Endometrial microvascular endothelial cells (primary cell): ENCODE results near the gene SURF2. TPM values are rescaled to one million over a fixed set of nuclear protein-coding genes. Genes with fewer than 3 reads are reported as not detected.
"Not testable (repeated sequence)": the region's sequence is repeated elsewhere in the genome, so short reads cannot be mapped to it uniquely, and the experiment has no call there.

Source experiments
- in situ Hi-C: cut with HindIII; loops from 2 replicates; pipeline ENCODE4 v1.10.0; 2017; ENCODE audit warnings: low sequenced_read_pairs, low pct_unique_long_range_greater_than_20kb; ENCODE audit errors: inconsistent ontology term
- total RNA-seq: library from RNA; depleted of rRNA; stranded (reverse); fragments of >200 nt; gene quantifications from one replicate; pipeline ENCODE4 v1.2.3, GENCODE V29; 2015; ENCODE audit errors: inconsistent ontology term

The SURF2 gene
- 15.1 TPM for total RNA-seq

GRCh38 chr9:133356391-133357091, at the start of gene SURF2, which contains the start of gene SURF1:
Gene SURF2, plus strand, starts transcription at chr9:133356550. Its CDS starts 43 bp downstream, at chr9:133356593.
Gene SURF1, minus strand, starts transcription at chr9:133356487. Its CDS starts 34 bp downstream, at chr9:133356453.
- in situ Hi-C loops = no loop called here

DNA sequence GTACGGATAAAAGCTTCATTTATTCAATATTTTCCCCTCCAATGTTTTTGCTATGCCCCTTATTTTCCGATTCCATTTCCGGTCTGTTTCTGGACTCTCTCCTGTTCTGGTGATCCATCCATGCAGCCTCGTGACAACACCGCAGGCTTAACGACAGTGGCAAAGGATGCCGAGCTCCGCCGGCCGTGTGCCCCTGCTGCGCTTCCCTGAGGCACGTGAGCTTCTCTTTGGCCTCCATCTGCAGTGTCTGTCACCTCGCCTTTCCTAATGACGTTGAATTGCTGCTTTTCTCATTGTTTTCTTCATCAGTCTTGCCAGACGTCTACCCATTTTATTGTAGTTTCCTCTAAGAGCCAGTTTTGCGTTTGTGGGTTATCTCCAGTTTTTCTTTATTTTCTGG, 49.0 kb upstream of the SURF2 start:
- in situ Hi-C loops = no loop called here

GRCh38 chr9:133309608-133310007, 46.7 kb upstream of the SURF2 start:
- in situ Hi-C loops = no loop called here

GRCh38 chr9:133315997-133316396, 40.4 kb upstream of the SURF2 start:
- in situ Hi-C loops = no loop called here

GRCh38 chr9:133317551-133317950, 38.8 kb upstream of the SURF2 start:
- in situ Hi-C loops = not testable (repeated sequence)

DNA sequence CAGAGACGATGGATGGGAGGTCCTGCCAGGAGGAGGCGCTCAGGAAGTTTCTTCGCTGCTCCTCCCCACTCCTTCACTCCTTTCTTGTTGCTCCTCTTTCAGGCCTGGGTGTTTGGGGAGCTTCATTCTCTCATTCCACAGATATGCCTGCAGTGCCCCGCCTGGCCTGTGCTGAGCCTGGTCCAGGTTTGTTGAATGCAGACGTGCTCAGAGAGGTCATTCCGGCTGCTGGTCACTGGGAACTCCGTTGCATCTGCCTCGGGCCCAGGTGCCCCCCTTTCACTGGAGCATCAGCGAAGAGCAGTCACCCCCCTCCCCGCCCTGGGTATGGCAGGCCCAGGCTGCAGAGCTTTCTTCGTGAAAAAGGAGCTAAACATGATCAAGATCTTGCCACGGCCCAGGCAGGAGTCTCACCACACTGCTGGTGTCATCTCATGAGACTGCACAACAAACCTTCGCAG, 35.9 kb upstream of the SURF2 start:
- in situ Hi-C loops = no loop called here

- in situ Hi-C loops = no loop called here
Measured at GRCh38 chr9:133321411-133321935, 34.9 kb upstream of the SURF2 start.

GRCh38 chr9:133322701-133323100, 33.6 kb upstream of the SURF2 start:
- in situ Hi-C loops = no loop called here

DNA sequence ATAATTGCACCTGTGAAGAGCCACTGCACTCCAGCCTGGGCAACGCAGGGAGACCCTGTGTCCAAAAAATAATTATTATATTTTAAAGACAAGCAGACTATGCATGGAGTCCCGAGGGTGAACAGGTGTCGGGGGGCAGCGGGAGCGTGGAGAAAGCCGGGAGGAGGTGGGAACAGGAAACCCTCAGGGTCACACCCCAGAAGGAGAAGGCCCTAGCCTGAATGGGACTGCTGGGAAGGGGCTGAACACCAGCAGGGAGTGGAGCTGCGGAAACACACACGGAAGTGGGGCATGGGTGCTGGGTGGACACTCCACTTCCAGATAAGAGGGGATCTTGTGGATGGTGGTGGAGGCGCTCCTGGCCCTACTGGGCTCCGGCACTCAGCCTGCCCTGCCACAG, 33.1 kb upstream of the SURF2 start:
- in situ Hi-C loops = no loop called here

DNA sequence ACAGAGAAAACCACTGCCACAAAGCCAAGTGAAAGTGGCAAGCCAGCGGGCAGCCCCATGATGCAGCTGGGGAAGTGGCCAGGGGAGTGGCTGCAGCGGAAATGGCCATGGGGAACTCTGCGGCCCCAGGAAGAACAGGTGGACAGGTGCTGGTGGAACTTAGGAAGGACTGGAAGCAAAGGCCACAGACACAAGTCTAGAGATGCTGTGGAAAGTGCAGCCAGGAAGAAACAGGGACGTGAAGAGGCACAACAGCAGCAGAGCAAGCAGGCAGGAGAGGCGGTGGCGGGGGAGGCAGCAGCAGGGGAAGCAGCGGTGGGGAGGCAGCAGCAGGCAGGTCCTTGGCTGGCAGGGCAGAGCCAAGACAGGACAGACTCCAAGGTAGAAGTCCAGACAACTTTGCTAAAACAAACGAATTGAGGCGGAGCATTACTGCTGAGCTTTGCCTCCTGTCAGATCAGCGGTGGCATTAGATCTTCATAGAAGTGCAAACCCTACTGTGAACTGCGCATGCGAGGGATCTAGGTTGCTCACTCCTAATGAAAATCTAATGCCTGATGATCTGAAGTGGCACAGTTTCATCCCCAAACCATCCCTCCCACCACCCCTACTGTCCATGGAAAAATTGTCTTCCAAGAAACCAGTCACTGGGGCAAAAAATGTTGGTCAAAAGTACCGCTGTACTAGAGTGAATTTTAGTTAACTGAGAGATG, 32.2 kb upstream of the SURF2 start:
- in situ Hi-C loops = no loop called here

DNA sequence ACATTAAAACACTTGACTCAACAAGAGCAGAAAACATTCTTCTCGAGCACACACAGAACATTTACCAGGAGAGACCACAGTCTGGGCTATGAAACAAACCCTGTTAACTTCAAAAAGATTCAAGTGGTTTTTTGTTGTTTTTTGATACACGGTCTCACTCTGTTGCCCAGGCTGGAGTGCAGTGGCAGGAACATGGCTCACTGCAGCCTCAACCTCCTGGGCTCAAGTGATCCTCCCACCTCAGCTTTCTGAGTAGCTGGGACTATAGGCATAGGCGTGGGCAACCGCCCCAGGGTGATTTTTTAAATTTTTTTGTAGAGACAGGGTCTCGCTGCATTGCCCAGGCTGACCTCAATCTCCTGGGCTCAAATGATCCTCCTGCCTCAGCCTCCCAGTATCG, 29.3 kb upstream of the SURF2 start:
- in situ Hi-C loops = not testable (repeated sequence)

GRCh38 chr9:133327834-133328484, 28.4 kb upstream of the SURF2 start:
- in situ Hi-C loops = no loop called here

DNA sequence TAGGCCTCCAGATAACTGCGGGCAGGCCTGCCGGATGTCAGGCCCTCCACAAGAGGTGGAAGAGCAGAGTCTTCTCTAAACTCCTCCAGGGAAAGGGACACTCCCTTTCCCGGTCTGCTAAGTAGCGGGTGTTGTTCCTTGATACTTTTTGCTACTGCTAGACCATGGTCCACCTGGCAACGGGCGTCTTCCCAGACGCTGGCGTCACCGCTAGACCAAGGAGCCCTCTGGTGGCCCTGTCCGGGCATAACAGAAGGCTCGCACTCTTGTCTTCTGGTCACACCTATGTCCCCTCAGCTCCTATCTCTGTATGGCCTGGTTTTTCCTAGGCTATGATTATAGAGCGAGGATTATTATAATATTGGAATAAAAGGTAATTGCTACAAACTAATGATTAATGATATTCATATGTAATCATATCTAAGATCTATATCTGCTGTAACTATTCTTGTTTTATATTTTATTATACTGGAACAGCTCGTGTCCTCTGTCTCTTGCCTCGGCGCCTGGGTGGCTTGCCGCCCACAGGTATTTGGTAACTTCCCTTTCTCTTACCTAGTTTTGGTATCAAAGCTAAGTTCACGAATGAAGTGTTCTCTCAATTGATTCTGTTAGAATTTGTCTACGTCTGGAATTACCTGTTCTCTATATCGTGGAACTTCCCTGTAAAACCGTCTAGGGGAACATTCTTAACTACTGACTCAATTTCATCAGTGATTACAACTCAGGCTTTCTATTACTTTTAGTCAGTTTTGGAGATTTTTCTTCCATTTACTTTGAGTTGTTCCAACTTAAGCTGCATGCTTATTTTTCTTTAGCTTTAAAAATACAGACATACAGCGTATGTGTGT, 26.8 kb upstream of the SURF2 start:
- in situ Hi-C loops = not testable (repeated sequence)

- in situ Hi-C loops = no loop called here
Measured at GRCh38 chr9:133331221-133331620, 25.1 kb upstream of the SURF2 start.

DNA sequence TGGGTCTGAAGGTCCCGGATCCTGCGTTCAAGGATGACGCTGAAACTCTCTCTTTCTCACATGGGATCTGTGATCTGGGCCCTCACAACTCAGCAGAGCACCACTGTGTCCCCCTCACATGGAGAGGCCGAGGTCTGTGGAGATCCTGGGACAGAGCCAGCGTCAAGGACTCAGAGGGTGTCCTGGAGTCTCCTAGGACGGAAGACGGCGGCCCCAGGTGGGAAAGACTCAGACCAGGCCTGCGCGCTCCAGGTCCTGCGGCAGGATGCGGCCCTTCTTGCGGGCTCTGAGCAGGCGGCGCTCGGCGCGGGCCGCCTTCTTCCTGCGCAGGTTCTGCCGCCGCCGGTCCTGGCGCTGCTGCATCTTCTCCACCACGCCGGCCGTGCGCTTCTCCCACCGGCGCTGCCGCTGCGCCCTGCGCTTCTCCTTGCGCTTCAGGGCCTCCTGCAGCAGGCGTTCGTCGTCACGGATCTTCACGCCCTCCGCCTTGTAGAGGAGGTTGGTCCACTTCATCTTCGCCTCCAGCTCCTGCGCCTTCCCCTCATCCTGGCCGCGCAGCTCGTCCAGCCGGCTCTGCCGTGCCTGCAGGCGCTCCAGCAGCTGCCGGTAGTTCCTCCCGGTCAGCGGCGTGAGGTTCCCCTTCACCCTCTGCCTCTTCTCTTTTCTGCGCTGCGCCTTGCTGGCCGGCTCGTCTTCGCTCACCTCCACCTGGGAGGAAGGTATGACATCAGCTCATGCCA, 24.5 kb upstream of the SURF2 start:
- in situ Hi-C loops = no loop called here

DNA sequence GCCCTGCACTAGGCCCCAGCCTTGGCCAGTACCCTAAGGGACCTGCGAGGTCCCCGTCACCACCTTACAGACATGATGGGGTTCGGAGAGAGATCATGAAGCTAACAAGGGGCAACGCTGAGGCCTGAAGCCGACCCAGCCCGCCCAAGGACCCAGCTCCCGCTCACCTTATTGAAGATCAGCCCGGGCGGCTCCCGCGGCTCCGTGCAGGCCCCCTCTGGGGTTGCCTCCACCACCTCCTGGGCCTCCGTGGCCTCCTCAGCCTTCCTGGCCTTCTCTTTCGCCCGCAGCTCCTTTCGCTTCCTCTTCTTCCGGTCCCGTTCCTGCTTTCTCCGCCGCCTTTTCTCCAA, 24.0 kb upstream of the SURF2 start:
- in situ Hi-C loops = no loop called here

- in situ Hi-C loops = no loop called here
Measured at GRCh38 chr9:133333011-133333410, 23.3 kb upstream of the SURF2 start.

GRCh38 chr9:133333566-133333965, 22.8 kb upstream of the SURF2 start:
- in situ Hi-C loops = no loop called here
